DMS153 (cell line): ENCODE measurements around the gene PLVAP.

Experiments
- DNase-seq: peaks from one replicate; lab custom pipeline; 2025; lab: John Stamatoyannopoulos, UW

The PLVAP gene

GRCh38 chr19:17376935-17377600 is at the start of gene PLVAP:
PLVAP (minus strand) TSS chr19:17377342; CDS start chr19:17377288, 54 bp downstream.
- no peak for DNase-seq

GRCh38 chr19:17424743-17425365 is 47.7 kb upstream of the PLVAP start:
- no peak for DNase-seq

- no peak for DNase-seq
Observed at GRCh38 chr19:17423429-17424208, 46.5 kb upstream of the PLVAP start.

- no peak for DNase-seq
Observed at GRCh38 chr19:17421942-17422341, 44.8 kb upstream of the PLVAP start.

GRCh38 chr19:17420475-17420924 is 43.4 kb upstream of the PLVAP start:
- DNase-seq = peak; percentile 1

GRCh38 chr19:17419621-17420474 is 42.7 kb upstream of the PLVAP start, which contains the start of gene MVB12A:
MVB12A (plus strand) TSS chr19:17420047; CDS start chr19:17420136, 89 bp downstream.
- peak; percentile 98 for DNase-seq

GRCh38 chr19:17419154-17419620 is 42.0 kb upstream of the PLVAP start:
- no peak for DNase-seq

- no peak for DNase-seq
Observed at GRCh38 chr19:17418710-17419109, 41.6 kb upstream of the PLVAP start.

GRCh38 chr19:17415121-17415520 is 38.0 kb upstream of the PLVAP start:
- DNase-seq = no peak

GRCh38 chr19:17414097-17414496 is 37.0 kb upstream of the PLVAP start:
- DNase-seq = no peak

- no peak for DNase-seq
Observed at GRCh38 chr19:17411801-17412200, 34.7 kb upstream of the PLVAP start.

GRCh38 chr19:17409990-17410389 is 32.8 kb upstream of the PLVAP start:
- no peak for DNase-seq

- DNase-seq = no peak
Observed at GRCh38 chr19:17406887-17407196, 29.7 kb upstream of the PLVAP start.

- no peak for DNase-seq
Observed at GRCh38 chr19:17406046-17406886, 29.1 kb upstream of the PLVAP start.

GRCh38 chr19:17405250-17406045 is 28.3 kb upstream of the PLVAP start, which contains the start of gene BST2:
BST2 (minus strand) TSS chr19:17405630; CDS start chr19:17405575, 55 bp downstream.
- DNase-seq = peak; percentile 14

- DNase-seq = no peak
Observed at GRCh38 chr19:17404621-17405249, 27.6 kb upstream of the PLVAP start.

- no peak for DNase-seq
Observed at GRCh38 chr19:17404015-17404414, 26.9 kb upstream of the PLVAP start.

GRCh38 chr19:17402982-17403855 is 26.1 kb upstream of the PLVAP start:
- DNase-seq = no peak

- no peak for DNase-seq
Observed at GRCh38 chr19:17401628-17402027, 24.5 kb upstream of the PLVAP start.
